HG02678 (cell line): ENCODE measurements around the gene SLC25A11.

Source experiments
- ATAC-seq: cut with Tn5 transposase; IDR thresholded peaks from one replicate; pipeline ENCODE4 v1.9.1; 2021; ENCODE audit warnings: mild to moderate bottlenecking, moderate library complexity; ENCODE audit not compliant: unreplicated experiment

SLC25A11 gene

GRCh38 chr17:4896332-4897197 is 43.3 kb downstream of the SLC25A11 start:
- no peak for ATAC-seq

- no peak for ATAC-seq
Measured at GRCh38 chr17:4895657-4896331, 44.1 kb downstream of the SLC25A11 start.

- no peak for ATAC-seq
Measured at GRCh38 chr17:4895121-4895520, 44.7 kb downstream of the SLC25A11 start.

- no peak for ATAC-seq
Measured at GRCh38 chr17:4893721-4894560, 45.9 kb downstream of the SLC25A11 start.

- no peak for ATAC-seq
Measured at GRCh38 chr17:4893272-4893671, 46.6 kb downstream of the SLC25A11 start.

- ATAC-seq = no peak
Measured at GRCh38 chr17:4892499-4893221, 47.2 kb downstream of the SLC25A11 start.

GRCh38 chr17:4891411-4892410 is 48.1 kb downstream of the SLC25A11 start:
- ATAC-seq = no peak

- ATAC-seq = no peak
Measured at GRCh38 chr17:4887581-4887980, 52.3 kb downstream of the SLC25A11 start.
